Stimulated activated memory B cell treated with anti-CD40 and anti-IgM and Interleukin-4, amounts not matched to agents 10 μg/mL and 1 μg/mL and 100 μg/mL, for 72 hours (primary cell): Measurements from ENCODE around the gene OSBPL7.

ENCODE experiments used
- ATAC-seq: fragments of 150-1000 bp; cut with Tn5 transposase; 2 replicates; pipeline ENCODE4 v1.10.0; 2021
- H3K27ac Mint-ChIP-seq: one replicate; pipeline ENCODE4 v1.8.0; 2022; ENCODE audit warnings: mild to moderate bottlenecking, mixed read lengths
- H3K27me3 Mint-ChIP-seq: one replicate; pipeline ENCODE4 v1.8.0; 2022; ENCODE audit warnings: mixed read lengths
- H3K36me3 Mint-ChIP-seq: one replicate; pipeline ENCODE4 v1.8.0; 2022; ENCODE audit warnings: mixed read lengths
- H3K4me1 Mint-ChIP-seq: one replicate; pipeline ENCODE4 v1.8.0; 2022; ENCODE audit warnings: mixed read lengths
- H3K4me3 Mint-ChIP-seq: one replicate; pipeline ENCODE4 v1.8.0; 2022; ENCODE audit warnings: mild to moderate bottlenecking, moderate library complexity, mixed read lengths
- H3K9me3 Mint-ChIP-seq: one replicate; pipeline ENCODE4 v1.8.0; 2022; ENCODE audit warnings: mixed read lengths

The OSBPL7 gene

DNA sequence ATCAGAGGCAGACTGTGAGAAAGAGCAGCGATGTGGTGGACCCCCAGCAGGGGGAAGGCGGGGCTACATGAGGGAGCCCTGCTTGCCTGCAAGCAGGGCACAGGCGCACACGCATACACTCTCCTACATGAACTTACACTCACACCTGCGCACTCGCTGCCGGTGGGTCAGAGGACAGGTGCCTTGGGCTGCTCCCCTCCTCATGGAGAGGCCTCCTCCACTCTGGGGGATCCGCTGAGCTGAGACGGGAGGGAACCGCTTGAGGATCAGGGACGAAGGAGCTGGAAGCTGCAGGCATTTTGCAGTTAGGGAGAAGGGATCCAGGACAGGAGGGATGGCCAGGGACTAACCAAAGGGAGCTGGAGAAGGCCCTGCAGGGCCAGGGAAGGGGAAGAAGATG, 14.2 kb downstream of the OSBPL7 start:
- Mint-ChIP-seq H3K9me3 (no peaks in the 10 kb centered on the region), H3K36me3 (peaks cover 62% of the 10 kb centered on the region), H3K4me1 (peaks cover 16% of the 10 kb centered on the region), H3K4me3 (no peak overlapping the region), H3K27me3 (no peaks in the 10 kb centered on the region), H3K27ac (no peak overlapping the region)
- ATAC-seq = no peak

DNA sequence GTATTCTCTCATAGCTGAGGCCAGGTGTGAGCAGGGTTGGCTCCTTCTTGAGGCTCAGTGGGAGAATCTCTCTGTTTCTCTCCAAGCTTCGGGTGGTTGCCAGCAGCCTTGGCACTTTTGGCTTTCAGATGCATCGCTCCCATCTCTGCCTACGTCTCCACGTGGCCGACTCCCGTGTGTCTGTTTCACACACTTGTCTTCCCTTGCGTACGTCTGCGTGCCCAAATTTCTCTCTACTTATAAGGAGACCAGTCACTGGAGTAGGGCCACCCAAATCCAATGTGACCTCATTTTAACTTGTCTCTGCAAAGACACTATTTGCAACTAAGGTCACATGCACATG, 14.7 kb downstream of the OSBPL7 start:
- Mint-ChIP-seq H3K27me3 (no peaks in the 10 kb centered on the region), H3K4me1 (peaks cover 16% of the 10 kb centered on the region), H3K27ac (no peak overlapping the region), H3K9me3 (no peaks in the 10 kb centered on the region), H3K4me3 (no peak overlapping the region), H3K36me3 (peaks cover 57% of the 10 kb centered on the region)
- no peak for ATAC-seq

DNA sequence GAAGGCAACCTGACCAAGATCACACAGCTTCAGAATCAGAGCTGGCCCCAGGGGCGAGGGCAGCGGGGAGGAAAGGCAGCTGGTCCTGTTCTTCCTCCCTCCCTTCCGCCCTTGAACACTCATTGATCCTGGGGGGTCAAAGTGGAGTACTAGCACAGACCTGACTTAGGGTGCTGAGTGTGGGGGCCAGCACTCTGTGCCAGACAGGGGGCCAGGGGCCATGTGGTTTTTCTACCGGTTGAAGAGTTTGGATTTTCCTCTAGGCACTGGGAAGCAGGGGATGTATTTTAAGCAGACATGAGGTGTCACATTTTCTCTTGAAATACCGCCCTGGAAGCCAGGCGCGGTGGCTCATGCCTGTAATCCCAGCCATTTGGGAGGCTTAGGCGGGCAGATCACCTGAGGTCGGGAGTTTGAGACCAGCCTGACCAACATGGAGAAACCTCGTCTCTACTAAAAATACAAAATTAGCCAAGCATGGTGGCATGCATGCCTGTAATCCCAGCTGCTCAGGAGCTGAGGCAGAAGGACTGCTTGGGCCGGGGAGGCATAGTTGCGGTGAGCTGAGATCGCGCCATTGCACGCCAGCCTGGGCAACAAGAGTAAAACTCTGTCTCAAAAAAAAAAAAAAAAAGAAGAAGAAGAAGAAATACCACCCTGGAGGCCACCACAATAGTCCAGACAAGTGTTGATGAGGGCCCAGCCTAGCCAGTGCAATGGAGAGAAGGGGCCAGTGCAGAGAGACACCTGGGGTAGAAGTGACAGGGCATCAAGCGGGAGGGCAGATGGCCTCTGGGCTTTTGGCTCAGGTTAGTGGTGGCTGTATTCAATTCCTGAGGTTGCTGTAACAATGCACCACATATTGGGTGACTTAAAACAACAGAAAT, 15.3 kb downstream of the OSBPL7 start:
- Mint-ChIP-seq H3K36me3 (peaks cover 50% of the 10 kb centered on the region), H3K4me3 (no peak overlapping the region), H3K27me3 (no peaks in the 10 kb centered on the region), H3K4me1 (peaks cover 12% of the 10 kb centered on the region), H3K27ac (no peak overlapping the region), H3K9me3 (no peaks in the 10 kb centered on the region)
- ATAC-seq = no peak

DNA sequence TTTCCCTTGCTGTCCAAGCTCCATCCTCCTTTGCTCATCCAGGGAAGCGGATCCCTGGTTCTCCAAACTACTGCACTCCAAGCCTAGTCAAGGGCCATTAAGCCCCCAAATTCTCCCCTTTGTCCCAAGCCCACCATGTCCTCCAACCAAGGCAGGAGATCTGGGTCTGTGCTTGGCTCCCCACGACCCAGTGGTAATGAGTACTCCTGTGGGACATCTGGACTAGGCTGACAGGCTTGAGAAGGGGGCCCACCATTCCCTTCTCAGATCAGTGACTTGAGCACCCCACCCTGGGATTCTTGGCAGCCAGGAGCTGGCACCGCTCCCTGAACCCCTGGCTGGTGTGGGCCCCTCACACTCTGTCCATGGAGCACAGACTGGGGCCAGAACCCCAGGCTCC, 17.1 kb downstream of the OSBPL7 start:
- Mint-ChIP-seq H3K36me3 (peaks cover 33% of the 10 kb centered on the region), H3K4me1 (no peaks in the 10 kb centered on the region), H3K27ac (no peak overlapping the region), H3K4me3 (no peak overlapping the region), H3K9me3 (no peaks in the 10 kb centered on the region), H3K27me3 (no peaks in the 10 kb centered on the region)
- ATAC-seq = no peak

DNA sequence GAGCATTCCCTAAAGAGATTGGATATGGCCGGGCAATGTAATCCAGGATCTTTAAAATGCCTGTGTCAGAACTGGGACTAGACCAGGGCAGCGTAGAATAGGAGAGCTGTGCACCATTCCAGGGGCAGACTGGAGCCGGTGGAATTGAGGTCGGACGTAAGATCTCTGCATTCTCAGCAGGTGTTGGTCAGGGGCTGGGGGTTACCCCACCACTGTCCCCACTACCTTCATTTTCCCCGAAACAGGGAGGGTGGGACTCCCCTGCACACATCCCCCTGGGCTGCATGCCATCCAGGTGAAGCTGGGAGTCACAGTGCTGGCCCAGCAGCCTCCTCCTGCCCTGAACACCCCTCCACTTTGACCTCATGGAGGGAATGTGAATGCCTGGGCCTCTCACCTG, 17.8 kb downstream of the OSBPL7 start:
- no peak for ATAC-seq
- peaks cover under 1% of the 10 kb centered on the region for H3K27me3 Mint-ChIP-seq
- no peaks in the 10 kb centered on the region for H3K9me3 Mint-ChIP-seq
- H3K27ac Mint-ChIP-seq = no peak overlapping the region
- H3K4me1 Mint-ChIP-seq = no peaks in the 10 kb centered on the region
- H3K36me3 Mint-ChIP-seq = peaks cover 29% of the 10 kb centered on the region
- no peak overlapping the region for H3K4me3 Mint-ChIP-seq

DNA sequence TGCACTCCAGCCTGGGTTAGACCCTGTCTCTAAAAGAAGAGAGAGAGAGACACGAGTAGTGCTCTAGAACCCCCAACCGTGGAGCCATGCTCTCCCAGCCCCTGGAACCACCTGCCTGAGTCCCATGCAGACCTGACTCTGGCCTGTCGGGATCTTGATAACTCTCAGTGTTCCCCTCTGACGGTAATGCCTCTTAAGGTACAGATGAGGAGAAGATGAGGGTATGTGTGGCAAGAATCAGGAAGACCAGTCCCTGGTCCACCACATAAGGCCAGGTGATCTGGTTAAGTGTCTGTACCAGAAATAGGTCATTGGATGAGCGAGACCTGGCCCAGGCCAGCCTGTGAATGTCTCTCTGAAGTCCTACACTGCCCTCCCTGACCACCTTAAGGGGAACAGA, 18.4 kb downstream of the OSBPL7 start:
- no peaks in the 10 kb centered on the region for H3K4me1 Mint-ChIP-seq
- peaks cover 6% of the 10 kb centered on the region for H3K27me3 Mint-ChIP-seq
- H3K4me3 Mint-ChIP-seq = no peak overlapping the region
- no peaks in the 10 kb centered on the region for H3K9me3 Mint-ChIP-seq
- ATAC-seq = no peak
- H3K27ac Mint-ChIP-seq = no peak overlapping the region
- peaks cover 23% of the 10 kb centered on the region for H3K36me3 Mint-ChIP-seq

DNA sequence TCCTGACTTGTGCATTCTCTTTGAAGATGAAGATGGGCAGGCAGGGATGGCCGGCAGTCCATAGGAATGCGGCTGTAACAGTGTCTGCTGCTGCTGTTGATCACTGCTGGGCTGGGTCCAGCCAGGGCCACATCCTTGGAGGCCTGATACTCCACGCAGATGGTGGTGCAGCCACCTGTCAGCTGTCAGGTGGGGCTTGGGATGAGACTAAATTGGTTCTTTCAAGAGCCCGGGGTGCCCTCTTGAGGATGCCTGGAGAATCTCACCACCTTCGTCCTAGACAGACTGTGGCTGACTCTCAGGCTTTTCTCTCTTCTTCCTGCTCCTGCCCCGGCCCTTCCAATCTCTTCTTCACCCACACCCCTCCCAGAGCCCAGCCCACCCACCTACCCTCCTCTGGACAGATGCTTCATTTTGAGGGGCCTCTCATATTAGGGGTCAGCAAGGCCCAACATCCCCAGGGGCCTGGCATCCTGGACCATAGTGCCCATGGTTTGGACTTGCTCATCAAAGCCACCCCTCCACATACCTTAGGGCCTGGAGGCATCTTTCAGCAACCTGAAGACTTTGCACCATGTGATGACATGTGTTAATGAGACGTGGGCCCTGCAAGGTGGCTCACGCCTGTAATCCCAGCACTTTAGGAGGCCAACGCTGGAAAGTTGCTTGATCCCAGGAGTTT, 19.1 kb downstream of the OSBPL7 start:
- peaks cover 16% of the 10 kb centered on the region for H3K36me3 Mint-ChIP-seq

DNA sequence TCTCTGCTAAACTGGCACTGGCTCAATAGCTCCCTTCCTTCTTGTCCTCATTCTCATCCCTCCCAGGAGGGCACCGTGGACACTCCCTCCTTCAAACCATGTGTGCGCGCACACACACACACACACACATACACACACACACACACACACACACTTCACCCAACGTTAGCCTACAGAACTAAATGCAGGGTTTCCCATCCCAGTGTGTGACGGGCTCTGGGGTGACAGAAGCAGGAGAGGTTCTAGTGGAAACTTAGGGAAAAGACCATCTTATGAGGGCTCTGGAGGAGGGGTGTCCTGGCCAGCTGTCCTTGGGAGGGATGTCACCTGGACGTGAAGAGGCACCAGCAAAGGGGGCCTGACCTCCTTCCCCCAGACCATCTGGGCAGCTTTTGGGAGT, 19.7 kb downstream of the OSBPL7 start:
- H3K36me3 Mint-ChIP-seq = peaks cover 10% of the 10 kb centered on the region
- H3K4me3 Mint-ChIP-seq = no peak overlapping the region
- no peak overlapping the region for H3K27ac Mint-ChIP-seq
- H3K27me3 Mint-ChIP-seq = peaks cover 15% of the 10 kb centered on the region
- no peak for ATAC-seq
- H3K4me1 Mint-ChIP-seq = no peaks in the 10 kb centered on the region
- no peaks in the 10 kb centered on the region for H3K9me3 Mint-ChIP-seq

More for the DNA sequence above, 19.1 kb downstream of the OSBPL7 start:
- ATAC-seq = peak; percentile 85
- Mint-ChIP-seq H3K4me1 (no peaks in the 10 kb centered on the region), H3K27ac (no peak overlapping the region), H3K4me3 (no peak overlapping the region), H3K9me3 (no peaks in the 10 kb centered on the region), H3K27me3 (peaks cover 13% of the 10 kb centered on the region)

DNA sequence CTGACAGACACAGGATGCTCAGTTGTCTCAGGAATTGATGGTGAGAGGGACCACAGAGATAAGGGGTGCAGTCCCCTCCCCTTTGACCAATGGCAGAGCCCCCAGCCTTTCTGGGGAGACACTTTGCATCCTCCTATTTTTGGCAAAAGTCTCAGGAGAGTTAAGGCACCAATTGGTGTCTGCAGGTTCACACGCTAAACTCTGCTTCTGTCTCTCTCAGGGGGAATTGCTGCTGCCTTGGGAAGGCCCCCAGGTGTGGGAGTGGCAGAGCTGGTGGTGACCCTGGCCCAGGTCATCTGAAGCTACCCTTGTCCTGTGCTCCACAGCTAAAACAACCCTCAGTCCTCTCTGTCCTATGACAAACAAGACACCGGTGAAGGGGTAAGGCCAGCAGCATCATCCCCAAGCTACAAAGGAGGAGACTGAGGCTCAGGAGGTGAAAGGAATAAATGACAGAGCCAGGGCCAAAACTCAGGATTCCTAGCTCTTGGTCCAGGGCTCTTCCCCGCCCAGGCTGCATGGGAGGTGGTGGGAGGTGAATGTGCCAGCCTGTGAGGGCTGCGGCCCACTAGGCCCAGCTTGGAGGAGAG, 20.3 kb downstream of the OSBPL7 start:
- H3K36me3 Mint-ChIP-seq = peaks cover 4% of the 10 kb centered on the region
- no peak overlapping the region for H3K4me3 Mint-ChIP-seq
- H3K27ac Mint-ChIP-seq = no peak overlapping the region
- no peaks in the 10 kb centered on the region for H3K4me1 Mint-ChIP-seq
- no peak for ATAC-seq
- H3K9me3 Mint-ChIP-seq = no peaks in the 10 kb centered on the region
- peaks cover 15% of the 10 kb centered on the region for H3K27me3 Mint-ChIP-seq

DNA sequence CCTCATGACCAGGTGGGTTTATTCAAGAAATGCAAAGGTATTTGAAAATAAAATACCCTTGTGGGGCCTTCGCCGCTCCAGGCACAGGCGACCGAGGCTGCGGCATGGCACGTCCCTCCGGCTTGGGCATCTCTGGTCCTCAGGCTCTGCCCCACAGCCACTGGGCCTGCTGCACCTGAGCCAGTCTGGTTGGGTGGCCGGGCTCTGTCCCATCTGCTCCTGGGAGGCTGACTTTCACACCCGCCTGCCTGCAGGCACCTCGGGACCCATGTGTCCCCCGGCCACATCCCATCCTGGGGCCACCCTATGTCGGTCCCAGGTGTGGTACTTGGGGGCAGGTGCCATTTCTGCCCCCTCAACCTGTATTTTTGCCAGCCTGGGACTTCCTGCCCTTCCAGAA, 20.9 kb downstream of the OSBPL7 start:
- Mint-ChIP-seq H3K4me3 (no peak overlapping the region), H3K27me3 (peaks cover 17% of the 10 kb centered on the region), H3K27ac (no peak overlapping the region), H3K36me3 (no peaks in the 10 kb centered on the region), H3K9me3 (no peaks in the 10 kb centered on the region), H3K4me1 (no peaks in the 10 kb centered on the region)
- ATAC-seq = no peak

DNA sequence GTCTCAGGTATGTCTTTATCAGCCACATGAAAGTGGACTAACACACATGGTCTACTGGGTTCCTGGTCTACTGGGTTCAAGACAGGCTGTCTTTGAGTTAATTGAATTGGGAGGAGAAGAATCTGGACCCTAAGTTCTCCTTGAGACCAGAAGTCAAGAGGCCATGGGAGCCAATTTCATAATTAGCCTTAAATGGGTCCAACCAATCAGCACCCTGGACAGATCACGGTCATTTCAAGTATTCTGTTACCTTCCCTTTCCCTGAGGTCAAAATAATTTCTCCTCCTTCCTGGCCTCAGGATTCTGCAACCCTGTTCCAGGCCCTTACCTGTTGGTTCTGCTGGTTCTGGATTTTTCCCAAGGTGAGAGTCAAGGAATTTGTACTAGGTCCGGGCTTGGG, 23.8 kb downstream of the OSBPL7 start:
- Mint-ChIP-seq H3K4me3 (no peak overlapping the region), H3K27ac (no peak overlapping the region), H3K36me3 (no peaks in the 10 kb centered on the region), H3K27me3 (peaks cover 46% of the 10 kb centered on the region), H3K4me1 (peaks cover 10% of the 10 kb centered on the region), H3K9me3 (no peaks in the 10 kb centered on the region)
- no peak for ATAC-seq

DNA sequence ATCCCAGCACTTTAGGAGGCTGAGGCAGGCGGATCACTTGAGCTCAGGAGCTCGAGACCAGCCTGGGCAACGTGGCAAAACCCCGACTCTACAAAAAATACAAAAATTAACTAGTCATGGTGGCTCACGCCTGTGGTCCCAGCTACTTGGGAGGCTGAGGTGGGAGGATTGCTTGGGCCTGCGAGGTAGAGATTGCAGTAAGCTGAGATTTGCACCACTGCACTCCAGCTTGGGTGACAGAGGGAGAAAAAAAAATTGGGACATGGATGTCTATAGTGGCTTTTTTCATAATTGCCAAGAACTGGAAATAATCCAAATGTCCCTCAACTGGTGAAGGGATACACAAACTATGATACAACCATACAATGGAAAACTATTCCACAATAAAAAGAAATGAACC, 28.6 kb downstream of the OSBPL7 start:
- H3K4me3 Mint-ChIP-seq = no peak overlapping the region
- peaks cover 79% of the 10 kb centered on the region for H3K27me3 Mint-ChIP-seq
- no peaks in the 10 kb centered on the region for H3K9me3 Mint-ChIP-seq
- no peak overlapping the region for H3K27ac Mint-ChIP-seq
- ATAC-seq = no peak
- H3K36me3 Mint-ChIP-seq = no peaks in the 10 kb centered on the region
- peaks cover 17% of the 10 kb centered on the region for H3K4me1 Mint-ChIP-seq

DNA sequence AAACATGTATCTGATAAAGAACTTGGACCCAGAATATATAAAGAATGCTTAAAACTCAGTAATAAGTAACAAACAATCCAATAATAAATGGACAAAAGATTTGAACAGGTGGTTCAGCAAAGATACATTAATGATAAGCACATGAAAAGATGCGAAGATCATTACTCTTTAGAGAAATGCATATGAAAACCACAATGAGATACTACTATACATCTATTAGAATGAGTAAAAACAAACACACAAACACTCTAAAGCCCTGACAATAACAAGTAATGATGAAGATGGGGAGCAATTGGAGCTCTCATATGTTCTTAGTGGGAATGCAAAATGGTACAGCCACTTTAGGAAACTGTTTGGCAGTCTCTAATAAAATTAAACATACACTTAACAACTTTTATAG, 29.1 kb downstream of the OSBPL7 start:
- Mint-ChIP-seq H3K9me3 (no peaks in the 10 kb centered on the region), H3K36me3 (no peaks in the 10 kb centered on the region), H3K4me1 (peaks cover 17% of the 10 kb centered on the region), H3K27ac (no peak overlapping the region), H3K27me3 (peaks cover 79% of the 10 kb centered on the region), H3K4me3 (no peak overlapping the region)
- no peak for ATAC-seq

DNA sequence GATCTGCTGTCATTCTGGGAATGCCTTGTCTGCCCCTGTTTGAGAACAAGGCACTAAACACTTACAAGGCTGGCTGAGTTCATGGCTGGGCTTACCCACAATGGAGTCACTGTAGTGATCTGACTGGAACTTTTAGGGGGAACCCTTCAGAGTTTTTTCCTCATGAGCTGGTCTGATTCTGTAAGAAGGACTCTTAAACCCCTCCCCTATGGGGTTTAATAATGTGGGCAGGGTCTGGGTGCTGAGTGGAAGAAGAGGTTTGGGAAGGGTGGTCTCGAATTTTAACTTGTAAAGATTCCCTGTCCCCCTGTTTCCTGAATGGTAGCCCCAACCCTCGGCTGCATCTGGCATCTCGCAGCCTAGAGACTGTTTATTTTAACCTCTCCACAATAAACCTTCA, 30.6 kb downstream of the OSBPL7 start:
- no peak overlapping the region for H3K4me3 Mint-ChIP-seq
- no peak for ATAC-seq
- H3K4me1 Mint-ChIP-seq = peaks cover 17% of the 10 kb centered on the region
- H3K36me3 Mint-ChIP-seq = no peaks in the 10 kb centered on the region
- peaks cover 86% of the 10 kb centered on the region for H3K27me3 Mint-ChIP-seq
- H3K27ac Mint-ChIP-seq = no peak overlapping the region
- H3K9me3 Mint-ChIP-seq = no peaks in the 10 kb centered on the region

DNA sequence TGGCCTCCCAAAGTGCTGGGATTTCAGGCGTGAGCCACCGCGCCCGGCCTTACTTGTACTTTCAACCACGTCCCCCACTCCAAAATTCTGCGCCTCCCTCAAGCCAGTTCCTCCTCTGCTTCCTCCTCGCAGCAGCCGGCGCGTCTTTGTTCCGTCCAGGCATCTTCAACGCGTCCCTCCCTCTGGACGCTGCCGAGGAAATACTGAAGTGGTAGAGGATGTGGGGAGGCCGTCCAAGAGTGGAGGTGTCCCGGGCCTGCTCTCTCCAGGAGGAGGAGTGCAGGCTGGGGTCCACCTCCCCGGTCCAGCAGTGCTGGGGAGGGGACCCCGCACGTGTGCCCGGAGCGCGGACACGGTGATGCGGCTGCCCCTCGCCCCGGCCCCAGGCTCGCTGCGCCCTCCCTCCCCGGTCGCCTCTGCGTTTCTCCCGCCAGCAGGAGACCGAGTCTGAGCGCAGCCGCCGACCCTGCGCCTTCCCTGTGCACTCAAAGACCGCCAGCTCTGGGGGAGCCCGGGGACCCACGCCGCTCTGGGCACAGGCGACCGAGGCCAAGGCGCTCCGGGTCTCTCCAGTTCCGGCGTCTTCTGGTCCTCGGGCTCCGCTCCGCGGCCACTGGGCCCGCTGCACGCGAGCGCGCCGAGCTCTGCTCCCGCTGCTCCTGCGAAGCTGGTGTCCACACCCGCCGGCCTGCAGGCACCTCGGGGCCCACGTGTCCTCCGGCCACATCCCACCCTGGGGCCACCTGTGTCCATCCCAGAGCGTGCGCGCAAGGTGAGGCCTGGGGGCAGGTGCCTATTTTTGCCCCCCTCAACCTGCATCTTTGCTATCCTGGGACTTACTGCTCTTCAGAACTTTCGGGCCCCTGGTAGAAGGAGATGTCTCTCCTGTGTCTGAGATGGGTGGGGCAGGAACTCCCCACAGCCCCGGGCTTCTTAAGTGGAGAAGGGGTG, 31.7 kb downstream of the OSBPL7 start:
- Mint-ChIP-seq H3K27ac (no peak overlapping the region), H3K27me3 (peaks cover 82% of the 10 kb centered on the region), H3K4me3 (peak overlapping the region; percentile 59)

More for the DNA sequence above, 31.7 kb downstream of the OSBPL7 start:
- Mint-ChIP-seq H3K9me3 (no peaks in the 10 kb centered on the region), H3K4me1 (peaks cover 17% of the 10 kb centered on the region), H3K36me3 (no peaks in the 10 kb centered on the region)
- peak; percentile 83 for ATAC-seq
